GM12874 (cell line): Measurements from ENCODE around the gene NCKAP5L.

ENCODE experiments used
- CTCF ChIP-seq: IDR thresholded peaks from 2 replicates; pipeline ENCODE4 v1.5.1; 2011; ENCODE audit warnings: low read depth, mild to moderate bottlenecking, control low read depth, low read length, moderate library complexity; ENCODE audit not compliant: insufficient read depth

The NCKAP5L gene

GRCh38 chr12:49868449-49868848, 40.2 kb upstream of the NCKAP5L start:
- TF ChIP-seq CTCF = no peak

- TF ChIP-seq CTCF = no peak
Measured at GRCh38 chr12:49867570-49868341, 39.5 kb upstream of the NCKAP5L start.

- TF ChIP-seq CTCF = peak; percentile 98
Measured at GRCh38 chr12:49866859-49867569, 38.8 kb upstream of the NCKAP5L start.

GRCh38 chr12:49865782-49866135, 37.5 kb upstream of the NCKAP5L start:
- TF ChIP-seq CTCF = no peak

- no peak for TF ChIP-seq CTCF
Measured at GRCh38 chr12:49865109-49865781, 37.0 kb upstream of the NCKAP5L start.

GRCh38 chr12:49864798-49865090, 36.5 kb upstream of the NCKAP5L start:
- TF ChIP-seq CTCF = no peak

GRCh38 chr12:49863946-49864797, 36.0 kb upstream of the NCKAP5L start:
- no peak for TF ChIP-seq CTCF
